Left ventricle myocardium inferior (tissue), 1 donor: ENCODE measurements around the gene RPL10L. TPM values are rescaled to one million over a fixed set of nuclear protein-coding genes. Genes with fewer than 3 reads are reported as not detected.

Source experiments
- DNase-seq: peaks from one replicate; pipeline ENCODE4 v3.0.0-alpha.2; 2020
- H3K27ac ChIP-seq: fragments of 200-600 bp; replicated peaks from 2 replicates; pipeline ENCODE4 v1.8.0; 2021
- H3K27me3 ChIP-seq: fragments of 200-600 bp; 2 replicates; pipeline ENCODE4 v1.8.0; 2021; ENCODE audit warnings: low read depth
- H3K36me3 ChIP-seq: fragments of 200-600 bp; 2 replicates; pipeline ENCODE4 v1.8.0; 2021
- H3K4me1 ChIP-seq: fragments of 200-600 bp; 2 replicates; pipeline ENCODE4 v1.8.0; 2021
- H3K4me3 ChIP-seq: fragments of 200-600 bp; 2 replicates; pipeline ENCODE4 v1.8.0; 2021; ENCODE audit warnings: mild to moderate bottlenecking, moderate library complexity
- H3K9me3 ChIP-seq: fragments of 200-600 bp; replicated peaks from 2 replicates; pipeline ENCODE4 v1.8.0; 2021
- CTCF ChIP-seq: fragments of 200-600 bp; IDR thresholded peaks from 2 replicates; pipeline ENCODE4 v1.8.0; 2021; ENCODE audit warnings: antibody characterized with exemption, mild to moderate bottlenecking, borderline replicate concordance
- intact Hi-C: fragments of 100-400 bp; cut with micrococcal nuclease; formaldehyde crosslinking; loops from one replicate; pipeline ENCODE4 v1.11.0; 2022
- total RNA-seq: library from RNA; stranded (reverse); fragmentation: NEBNext Ultra II Directional; extraction: Animal tissue kit (Norgen Biotek cat#: 25700); gene quantifications from one replicate; pipeline ENCODE4 v1.2.1, GENCODE V29; 2021
- donor health status: DM: no; HTN: yes; CAD: no; lungs with severe emphysema.

RPL10L gene
- total RNA-seq, 1 donor from 2014 or later, result not detected

GRCh38 chr14:46661728-46662127, 10.1 kb upstream of the RPL10L start:
- Histone ChIP-seq H3K4me3 (no peak overlapping the region), H3K36me3 (no peaks in the 10 kb centered on the region), H3K27ac (no peak overlapping the region), H3K27me3 (no peaks in the 10 kb centered on the region), H3K9me3 (peaks cover 43% of the 10 kb centered on the region), H3K4me1 (no peaks in the 10 kb centered on the region)
- no peak for DNase-seq
- intact Hi-C loops, result no loop called here
- TF ChIP-seq CTCF, result no peak

- Histone ChIP-seq H3K36me3 (no peaks in the 10 kb centered on the region), H3K9me3 (peaks cover 16% of the 10 kb centered on the region), H3K4me1 (no peaks in the 10 kb centered on the region), H3K27ac (no peak overlapping the region), H3K27me3 (no peaks in the 10 kb centered on the region), H3K4me3 (no peak overlapping the region)
- TF ChIP-seq CTCF, result no peak
- no peak for DNase-seq
- intact Hi-C loops, result no loop called here
Observed at GRCh38 chr14:46653031-46653755, 1.6 kb upstream of the RPL10L start.

- TF ChIP-seq CTCF, result no peak
- DNase-seq, result no peak
- H3K27me3 ChIP-seq, result no peaks in the 10 kb centered on the region
- H3K9me3 ChIP-seq, result peaks cover 29% of the 10 kb centered on the region
- no peaks in the 10 kb centered on the region for H3K4me1 ChIP-seq
- no peak overlapping the region for H3K27ac ChIP-seq
- H3K36me3 ChIP-seq, result no peaks in the 10 kb centered on the region
- intact Hi-C loops, result no loop called here
- no peak overlapping the region for H3K4me3 ChIP-seq
Observed at GRCh38 chr14:46646796-46647195, 4.8 kb downstream of the RPL10L start.

- Histone ChIP-seq H3K4me3 (no peak overlapping the region), H3K27ac (no peak overlapping the region), H3K9me3 (peaks cover 3% of the 10 kb centered on the region), H3K27me3 (no peaks in the 10 kb centered on the region), H3K36me3 (no peaks in the 10 kb centered on the region), H3K4me1 (no peaks in the 10 kb centered on the region)
- TF ChIP-seq CTCF, result no peak
- intact Hi-C loops, result no loop called here
- no peak for DNase-seq
Observed at GRCh38 chr14:46626876-46627275, 24.7 kb downstream of the RPL10L start.
